K562 (cell line): Measurements from ENCODE around the gene PRR16. TPM values are rescaled to one million over a fixed set of nuclear protein-coding genes. Genes with fewer than 3 reads are reported as not detected.

Experiments
- ATAC-seq: fragments of 200-7000 bp; cut with Tn5 transposase; 3 replicates; pipeline ENCODE4 v1.9.1; 2020; ENCODE audit warnings: moderate library complexity
- BruUV-seq: library from RNA; stranded (reverse); fragments of 400-500 nt; replicated peaks from 2 replicates; lab custom pipeline; 2021; lab: Mats Ljungman, UMichigan
- CTCF ChIA-PET: fragments of 300-600 bp; formaldehyde crosslinking; extraction: SDS; loops from one replicate; lab custom pipeline; 2021; ENCODE audit warnings: low intra/inter-chr PET ratio; lab: Yijun Ruan, JAX
- POLR2A ChIA-PET: fragments of 300-600, 350-650 bp; sonication (Branson Sonifier 250); formaldehyde crosslinking; extraction: SDS; loops from one replicate; lab custom pipeline; 2021; ENCODE audit warnings: antibody characterized with exemption, inconsistent platforms; lab: Yijun Ruan, JAX
- DNase-seq, 4 experiments: peaks; one replicate each; pipeline versions ENCODE4 v3.0.0 to v3.0.0-alpha.2; 2011 to 2018; ENCODE audit warnings: low spot score in 3 of 4, mixed read lengths in 3 of 4; ENCODE audit errors: extremely low read depth in 1 of 4
- FAIRE-seq: peaks from 2 replicates; lab custom pipeline; 2011; peaks lifted over from hg19 to GRCh38; lab: Jason Lieb, UNC
- H2AFZ ChIP-seq: 2 replicates; pipeline ENCODE4 v1.6.0; 2011; ENCODE audit warnings: low read depth, low read length, control low read depth, inconsistent platforms
- H3K27ac ChIP-seq: fragments of 200-600 bp; 3 replicates; pipeline ENCODE4 v1.8.0; 2011; ENCODE audit warnings: low read depth, mild to moderate bottlenecking, control low read depth, inconsistent platforms, low read length, moderate library complexity, mixed read lengths; ENCODE audit errors: extremely low read depth
- H3K27me3 ChIP-seq, 2 experiments: fragments of 300-600 bp in 1 of 2; 2 replicates in 1 of 2; 3 replicates in 1 of 2; pipeline versions ENCODE4 v1.6.0 to v1.8.0; 2011; ENCODE audit warnings: inconsistent platforms in 2 of 2, low read length in 2 of 2, mild to moderate bottlenecking in 1 of 2, mixed read lengths in 1 of 2, moderate library complexity in 1 of 2; ENCODE audit not compliant: control insufficient read depth in 2 of 2, insufficient read depth in 2 of 2
- H3K36me3 ChIP-seq: fragments of 300-600 bp; 3 replicates; pipeline ENCODE4 v1.8.0; 2011; ENCODE audit warnings: mild to moderate bottlenecking, low read length, inconsistent platforms; ENCODE audit not compliant: control insufficient read depth, insufficient read depth
- H3K4me1 ChIP-seq, 2 experiments: fragments of 200-600 bp in 1 of 2; replicated peaks in 1 of 2; 2 replicates in 1 of 2; 3 replicates in 1 of 2; pipeline versions ENCODE4 v1.5.1 to v1.8.0; 2011; ENCODE audit warnings: inconsistent platforms in 2 of 2, low read length in 2 of 2, mild to moderate bottlenecking in 1 of 2, mixed read lengths in 1 of 2, moderate library complexity in 1 of 2; ENCODE audit not compliant: control insufficient read depth in 2 of 2, insufficient read depth in 2 of 2
- H3K4me2 ChIP-seq: 2 replicates; pipeline ENCODE4 v1.6.1; 2011; ENCODE audit warnings: low read length, control low read depth, inconsistent platforms, mixed read lengths; ENCODE audit not compliant: insufficient read depth
- H3K4me3 ChIP-seq: fragments of 200-600 bp; sonication (generic), shearing (Covaris generic); 2 replicates; pipeline ENCODE4 v1.5.1; 2016; ENCODE audit warnings: control low read depth, inconsistent platforms
- H3K79me2 ChIP-seq: fragments of 200-600 bp; 3 replicates; pipeline ENCODE4 v1.8.0; 2011; ENCODE audit warnings: low read length, inconsistent platforms; ENCODE audit not compliant: control insufficient read depth, insufficient read depth
- H3K9ac ChIP-seq, 2 experiments: 2 replicates each; pipeline versions ENCODE4 v1.6.0 to v1.6.1; 2011; ENCODE audit warnings: low read depth in 2 of 2, low read length in 2 of 2, control low read depth in 1 of 2, inconsistent platforms in 1 of 2, mild to moderate bottlenecking in 1 of 2, mixed read lengths in 1 of 2; ENCODE audit not compliant: insufficient read depth in 1 of 2
- H3K9me1 ChIP-seq: one replicate; pipeline ENCODE4 v1.6.0; 2011; ENCODE audit warnings: inconsistent platforms, mild to moderate bottlenecking, low read length, moderate library complexity; ENCODE audit not compliant: control insufficient read depth, insufficient read depth
- H3K9me3 ChIP-seq: replicated peaks from 2 replicates; pipeline ENCODE4 v1.5.1; 2011; ENCODE audit warnings: low read depth, low read length, inconsistent platforms; ENCODE audit not compliant: control insufficient read depth, insufficient read depth
- H4K20me1 ChIP-seq: replicated peaks from 2 replicates; pipeline ENCODE4 v1.6.1; 2011; ENCODE audit warnings: low read length, inconsistent platforms, mixed read lengths; ENCODE audit not compliant: control insufficient read depth, insufficient read depth
- FOXO4 ChIP-seq: fragments of 450-650 bp; formaldehyde crosslinking; IDR thresholded peaks from 2 replicates; pipeline ENCODE4 v1.4.0; 2020; ENCODE audit warnings: mild to moderate bottlenecking, moderate library complexity
- FUS ChIP-seq: fragments of 200-400 bp; formaldehyde crosslinking; optimal IDR thresholded peaks from 2 replicates; pipeline ENCODE3; 2017; ENCODE audit warnings: low read depth, low read length
- HDAC8 ChIP-seq: fragments of 450-650 bp; IDR thresholded peaks from 2 replicates; pipeline ENCODE4 v1.6.1; 2016; ENCODE audit warnings: mild to moderate bottlenecking, missing genetic modification characterization, moderate library complexity, missing compliant biosample characterization
- WGBS: fragments of 100-300 bp; shearing (Covaris generic); methylation state at CpG from one replicate; pipeline ENCODE4 v1.1.6; 2016; ENCODE audit warnings: low coverage, mixed read lengths; ENCODE audit not compliant: insufficient coverage; ENCODE audit errors: missing lambda C conversion rate; 5-methylcytosine and 5-hydroxymethylcytosine counted together
- in situ Hi-C: fragments of 300-500 bp; cut with MboI; formaldehyde crosslinking; loops from 4 replicates; pipeline ENCODE4 v1.15.0; 2018; ENCODE audit warnings: inconsistent platforms, mixed read lengths
- intact Hi-C: fragments of 100-400 bp; cut with micrococcal nuclease; formaldehyde crosslinking; loops from 2 replicates; pipeline ENCODE4 v1.14.2; 2022
- polyA plus RNA-seq, 8 experiments: library from polyadenylated mRNA; depleted of rRNA in 4 of 8; stranded (reverse) in 5 of 8; unstranded in 3 of 8; fragments of >200 nt; fragmentation: Nextera tagmentation in 2 of 8; fragmentation: Illumina TruSeq in 1 of 8; extraction: Ambion mirVana in 2 of 8; extraction: Trizol in 1 of 8; gene quantifications; 2 replicates each; pipeline versions ENCODE4 v1.2.1 to v1.2.3, GENCODE V29; 2011 to 2014; ENCODE audit warnings: inconsistent platforms in 1 of 8, missing spikeins in 1 of 8
- total RNA-seq, 7 experiments: library from RNA; depleted of rRNA in 6 of 7; stranded (reverse); fragments of >200 nt in 6 of 7; fragmentation: Illumina TruSeq in 2 of 7; extraction: Trizol in 2 of 7; gene quantifications; 2 replicates each; pipeline versions ENCODE4 v1.2.1 to v1.2.3, GENCODE V29; 2011 to 2021; ENCODE audit warnings: low replicate concordance in 1 of 7
- TF ChIP-seq, protein P1 (sequence below): fragments of 450-650 bp; IDR thresholded peaks from 2 replicates; pipeline ENCODE4 v1.6.1; 2016; ENCODE audit warnings: mild to moderate bottlenecking, moderate library complexity

Gene PRR16
- total and polyA plus RNA-seq, 9 of the 15 experiments (the other 6 are each of a cell fraction or from before 2014, with no cell fraction given) = 0.61 to 10.1 (median 3.3) TPM

GRCh38 chr5:120605325-120606079, 141.4 kb downstream of the PRR16 start:
- no peaks in the 10 kb centered on the region; the same call in 2 of the 3 replicates for H3K79me2 ChIP-seq
- H4K20me1 ChIP-seq = no peaks in the 10 kb centered on the region
- H3K4me2 ChIP-seq = no peak overlapping the region
- no peak overlapping the region for H3K4me3 ChIP-seq
- 10% methylated on average over 1 of the region's 1 CpG for WGBS
- CTCF ChIA-PET = no interaction called here
- no peak overlapping the region for H3K27ac ChIP-seq
- no peaks in the 10 kb centered on the region for H3K36me3 ChIP-seq
- no TSS peak for BruUV-seq
- no peak for ATAC-seq
- no peak for FAIRE-seq
- no peaks in the 10 kb centered on the region for H3K27me3 ChIP-seq
- H3K9me3 ChIP-seq = no peaks in the 10 kb centered on the region; the same call in 1 of the 2 replicates
- no peaks in the 10 kb centered on the region for H3K9me1 ChIP-seq
- no peak overlapping the region for H3K9ac ChIP-seq
- intact Hi-C loops (no loop called here), in situ Hi-C loops (no loop called here)
- POLR2A ChIA-PET = no interaction called here
- no peaks in the 10 kb centered on the region for H3K4me1 ChIP-seq
- TF ChIP-seq HDAC8 (tag) = no peak
- TF ChIP-seq FUS = no peak
- TF ChIP-seq, protein P1, sequence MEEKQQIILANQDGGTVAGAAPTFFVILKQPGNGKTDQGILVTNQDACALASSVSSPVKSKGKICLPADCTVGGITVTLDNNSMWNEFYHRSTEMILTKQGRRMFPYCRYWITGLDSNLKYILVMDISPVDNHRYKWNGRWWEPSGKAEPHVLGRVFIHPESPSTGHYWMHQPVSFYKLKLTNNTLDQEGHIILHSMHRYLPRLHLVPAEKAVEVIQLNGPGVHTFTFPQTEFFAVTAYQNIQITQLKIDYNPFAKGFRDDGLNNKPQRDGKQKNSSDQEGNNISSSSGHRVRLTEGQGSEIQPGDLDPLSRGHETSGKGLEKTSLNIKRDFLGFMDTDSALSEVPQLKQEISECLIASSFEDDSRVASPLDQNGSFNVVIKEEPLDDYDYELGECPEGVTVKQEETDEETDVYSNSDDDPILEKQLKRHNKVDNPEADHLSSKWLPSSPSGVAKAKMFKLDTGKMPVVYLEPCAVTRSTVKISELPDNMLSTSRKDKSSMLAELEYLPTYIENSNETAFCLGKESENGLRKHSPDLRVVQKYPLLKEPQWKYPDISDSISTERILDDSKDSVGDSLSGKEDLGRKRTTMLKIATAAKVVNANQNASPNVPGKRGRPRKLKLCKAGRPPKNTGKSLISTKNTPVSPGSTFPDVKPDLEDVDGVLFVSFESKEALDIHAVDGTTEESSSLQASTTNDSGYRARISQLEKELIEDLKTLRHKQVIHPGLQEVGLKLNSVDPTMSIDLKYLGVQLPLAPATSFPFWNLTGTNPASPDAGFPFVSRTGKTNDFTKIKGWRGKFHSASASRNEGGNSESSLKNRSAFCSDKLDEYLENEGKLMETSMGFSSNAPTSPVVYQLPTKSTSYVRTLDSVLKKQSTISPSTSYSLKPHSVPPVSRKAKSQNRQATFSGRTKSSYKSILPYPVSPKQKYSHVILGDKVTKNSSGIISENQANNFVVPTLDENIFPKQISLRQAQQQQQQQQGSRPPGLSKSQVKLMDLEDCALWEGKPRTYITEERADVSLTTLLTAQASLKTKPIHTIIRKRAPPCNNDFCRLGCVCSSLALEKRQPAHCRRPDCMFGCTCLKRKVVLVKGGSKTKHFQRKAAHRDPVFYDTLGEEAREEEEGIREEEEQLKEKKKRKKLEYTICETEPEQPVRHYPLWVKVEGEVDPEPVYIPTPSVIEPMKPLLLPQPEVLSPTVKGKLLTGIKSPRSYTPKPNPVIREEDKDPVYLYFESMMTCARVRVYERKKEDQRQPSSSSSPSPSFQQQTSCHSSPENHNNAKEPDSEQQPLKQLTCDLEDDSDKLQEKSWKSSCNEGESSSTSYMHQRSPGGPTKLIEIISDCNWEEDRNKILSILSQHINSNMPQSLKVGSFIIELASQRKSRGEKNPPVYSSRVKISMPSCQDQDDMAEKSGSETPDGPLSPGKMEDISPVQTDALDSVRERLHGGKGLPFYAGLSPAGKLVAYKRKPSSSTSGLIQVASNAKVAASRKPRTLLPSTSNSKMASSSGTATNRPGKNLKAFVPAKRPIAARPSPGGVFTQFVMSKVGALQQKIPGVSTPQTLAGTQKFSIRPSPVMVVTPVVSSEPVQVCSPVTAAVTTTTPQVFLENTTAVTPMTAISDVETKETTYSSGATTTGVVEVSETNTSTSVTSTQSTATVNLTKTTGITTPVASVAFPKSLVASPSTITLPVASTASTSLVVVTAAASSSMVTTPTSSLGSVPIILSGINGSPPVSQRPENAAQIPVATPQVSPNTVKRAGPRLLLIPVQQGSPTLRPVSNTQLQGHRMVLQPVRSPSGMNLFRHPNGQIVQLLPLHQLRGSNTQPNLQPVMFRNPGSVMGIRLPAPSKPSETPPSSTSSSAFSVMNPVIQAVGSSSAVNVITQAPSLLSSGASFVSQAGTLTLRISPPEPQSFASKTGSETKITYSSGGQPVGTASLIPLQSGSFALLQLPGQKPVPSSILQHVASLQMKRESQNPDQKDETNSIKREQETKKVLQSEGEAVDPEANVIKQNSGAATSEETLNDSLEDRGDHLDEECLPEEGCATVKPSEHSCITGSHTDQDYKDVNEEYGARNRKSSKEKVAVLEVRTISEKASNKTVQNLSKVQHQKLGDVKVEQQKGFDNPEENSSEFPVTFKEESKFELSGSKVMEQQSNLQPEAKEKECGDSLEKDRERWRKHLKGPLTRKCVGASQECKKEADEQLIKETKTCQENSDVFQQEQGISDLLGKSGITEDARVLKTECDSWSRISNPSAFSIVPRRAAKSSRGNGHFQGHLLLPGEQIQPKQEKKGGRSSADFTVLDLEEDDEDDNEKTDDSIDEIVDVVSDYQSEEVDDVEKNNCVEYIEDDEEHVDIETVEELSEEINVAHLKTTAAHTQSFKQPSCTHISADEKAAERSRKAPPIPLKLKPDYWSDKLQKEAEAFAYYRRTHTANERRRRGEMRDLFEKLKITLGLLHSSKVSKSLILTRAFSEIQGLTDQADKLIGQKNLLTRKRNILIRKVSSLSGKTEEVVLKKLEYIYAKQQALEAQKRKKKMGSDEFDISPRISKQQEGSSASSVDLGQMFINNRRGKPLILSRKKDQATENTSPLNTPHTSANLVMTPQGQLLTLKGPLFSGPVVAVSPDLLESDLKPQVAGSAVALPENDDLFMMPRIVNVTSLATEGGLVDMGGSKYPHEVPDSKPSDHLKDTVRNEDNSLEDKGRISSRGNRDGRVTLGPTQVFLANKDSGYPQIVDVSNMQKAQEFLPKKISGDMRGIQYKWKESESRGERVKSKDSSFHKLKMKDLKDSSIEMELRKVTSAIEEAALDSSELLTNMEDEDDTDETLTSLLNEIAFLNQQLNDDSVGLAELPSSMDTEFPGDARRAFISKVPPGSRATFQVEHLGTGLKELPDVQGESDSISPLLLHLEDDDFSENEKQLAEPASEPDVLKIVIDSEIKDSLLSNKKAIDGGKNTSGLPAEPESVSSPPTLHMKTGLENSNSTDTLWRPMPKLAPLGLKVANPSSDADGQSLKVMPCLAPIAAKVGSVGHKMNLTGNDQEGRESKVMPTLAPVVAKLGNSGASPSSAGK = no peak
- TF ChIP-seq FOXO4 (CRISPR knock-in tag) = no peak
- DNase-seq = no peak
- no peak overlapping the region for H2AFZ ChIP-seq
